Loucy (cell line): ENCODE data around the gene LRIG1.
A peak's percentile ranks its signal among the peaks of the same experiment; 100 is the strongest.

Source experiments
- H2AFZ ChIP-seq: fragments of 200-600 bp; sonication (generic); 2 replicates; pipeline ENCODE4 v1.6.0; 2016; ENCODE audit warnings: antibody characterized with exemption, mild to moderate bottlenecking, low read length, moderate library complexity
- H3F3A ChIP-seq: fragments of 200-600 bp; 2 replicates; pipeline ENCODE4 v1.6.0; 2016; ENCODE audit warnings: antibody characterized with exemption, low read depth, mild to moderate bottlenecking
- H3K27me3 ChIP-seq: fragments of 200-600 bp; sonication (generic); 2 replicates; pipeline ENCODE4 v1.6.1; 2014; ENCODE audit warnings: low read length, mild to moderate bottlenecking; ENCODE audit not compliant: insufficient read depth, poor library complexity, severe bottlenecking
- H3K36me3 ChIP-seq: fragments of 200-600 bp; sonication (generic); 2 replicates; pipeline ENCODE4 v1.6.1; 2016; ENCODE audit warnings: low read length; ENCODE audit not compliant: insufficient read depth
- H3K4me1 ChIP-seq: fragments of 200-600 bp; sonication (generic); 2 replicates; pipeline ENCODE4 v1.5.1; 2014; ENCODE audit warnings: low read length, mild to moderate bottlenecking; ENCODE audit not compliant: insufficient read depth, poor library complexity, severe bottlenecking
- H3K4me2 ChIP-seq: fragments of 200-600 bp; sonication (generic); 2 replicates; pipeline ENCODE4 v1.6.0; 2014; ENCODE audit warnings: antibody characterized with exemption, low read length, low read depth, mild to moderate bottlenecking; ENCODE audit not compliant: poor library complexity, severe bottlenecking
- H3K4me3 ChIP-seq: fragments of 200-600 bp; sonication (generic); 2 replicates; pipeline ENCODE4 v1.5.1; 2014; ENCODE audit warnings: low read length, mild to moderate bottlenecking, mixed read lengths; ENCODE audit not compliant: poor library complexity, severe bottlenecking
- H3K79me2 ChIP-seq: fragments of 200-600 bp; sonication (generic); 2 replicates; pipeline ENCODE4 v1.6.1; 2014; ENCODE audit warnings: low read length; ENCODE audit not compliant: insufficient read depth
- H3K9ac ChIP-seq: fragments of 200-600 bp; sonication (generic); 2 replicates; pipeline ENCODE4 v1.6.0; 2014; ENCODE audit warnings: mild to moderate bottlenecking, low read depth, low read length, moderate library complexity; ENCODE audit not compliant: poor library complexity, severe bottlenecking
- H3K9me2 ChIP-seq: fragments of 200-600 bp; sonication (generic); replicated peaks from 2 replicates; pipeline ENCODE4 v1.6.1; 2016; ENCODE audit warnings: low read depth, low read length, mixed read lengths
- H3K9me3 ChIP-seq: fragments of 200-600 bp; sonication (generic); 2 replicates; pipeline ENCODE4 v1.6.1; 2014; ENCODE audit warnings: mild to moderate bottlenecking, antibody characterized with exemption, low read length, low read depth; ENCODE audit not compliant: insufficient read depth
- H4K20me1 ChIP-seq: fragments of 200-600 bp; sonication (generic); 2 replicates; pipeline ENCODE4 v1.6.0; 2014; ENCODE audit warnings: antibody characterized with exemption, low read length, mild to moderate bottlenecking; ENCODE audit not compliant: insufficient read depth, poor library complexity, severe bottlenecking
- CTCF ChIP-seq: fragments of 200-600 bp; sonication (generic); conservative IDR thresholded peaks from 2 replicates; pipeline ENCODE4 v1.5.1; 2014; ENCODE audit warnings: mild to moderate bottlenecking, antibody characterized with exemption, low read length
- EZH2phosphoT487 ChIP-seq: fragments of 200-600 bp; IDR thresholded peaks from 2 replicates; pipeline ENCODE4 v1.6.1; 2018; ENCODE audit warnings: antibody characterized with exemption, mild to moderate bottlenecking, moderate library complexity, borderline replicate concordance

LRIG1 gene

GRCh38 chr3:66394019-66394752, 106.6 kb downstream of the LRIG1 start:
- TF ChIP-seq CTCF: no peak
- no peak for TF ChIP-seq EZH2phosphoT487
- peaks cover 55% of the 10 kb centered on the region for H3K4me1 ChIP-seq
- H4K20me1 ChIP-seq: no peaks in the 10 kb centered on the region
- H3F3A ChIP-seq: peaks cover 25% of the 10 kb centered on the region
- peak overlapping the region; percentile 87 for H3K4me2 ChIP-seq
- H3K9ac ChIP-seq: peak overlapping the region; percentile 71
- peaks cover 65% of the 10 kb centered on the region; the same call in 1 of the 2 replicates for H3K36me3 ChIP-seq
- H3K27me3 ChIP-seq: no peaks in the 10 kb centered on the region
- H3K4me3 ChIP-seq: peak overlapping the region; percentile 72
- no peak overlapping the region for H2AFZ ChIP-seq
- no peaks in the 10 kb centered on the region for H3K9me2 ChIP-seq
- peaks cover 36% of the 10 kb centered on the region for H3K79me2 ChIP-seq
- no peaks in the 10 kb centered on the region for H3K9me3 ChIP-seq

GRCh38 chr3:66393333-66394005, 107.4 kb downstream of the LRIG1 start:
- Histone ChIP-seq H3K27me3 (no peaks in the 10 kb centered on the region), H3K9me3 (no peaks in the 10 kb centered on the region), H3K36me3 (peaks cover 65% of the 10 kb centered on the region; the same call in 1 of the 2 replicates), H3K4me3 (peak overlapping the region; percentile 72), H3K79me2 (peaks cover 43% of the 10 kb centered on the region), H3K9ac (peak overlapping the region; percentile 71), H3F3A (peaks cover 25% of the 10 kb centered on the region), H3K9me2 (no peaks in the 10 kb centered on the region), H2AFZ (no peak overlapping the region), H3K4me2 (peak overlapping the region; percentile 87), H4K20me1 (no peaks in the 10 kb centered on the region), H3K4me1 (peaks cover 62% of the 10 kb centered on the region)
- no peak for TF ChIP-seq EZH2phosphoT487
- no peak for TF ChIP-seq CTCF

GRCh38 chr3:66392966-66393332, 107.9 kb downstream of the LRIG1 start:
- Histone ChIP-seq H3K9me3 (no peaks in the 10 kb centered on the region), H3K4me2 (peak overlapping the region; percentile 87), H3K4me1 (peaks cover 67% of the 10 kb centered on the region), H3K79me2 (peaks cover 48% of the 10 kb centered on the region), H4K20me1 (no peaks in the 10 kb centered on the region), H3K36me3 (peaks cover 63% of the 10 kb centered on the region; the same call in 1 of the 2 replicates), H3K9me2 (no peaks in the 10 kb centered on the region), H3K4me3 (peak overlapping the region; percentile 72), H2AFZ (no peak overlapping the region), H3K9ac (peak overlapping the region; percentile 71), H3F3A (peaks cover 25% of the 10 kb centered on the region), H3K27me3 (no peaks in the 10 kb centered on the region)
- no peak for TF ChIP-seq CTCF
- no peak for TF ChIP-seq EZH2phosphoT487
